ENCODE measurements around the gene SEMA4D.

Gene SEMA4D

DNA sequence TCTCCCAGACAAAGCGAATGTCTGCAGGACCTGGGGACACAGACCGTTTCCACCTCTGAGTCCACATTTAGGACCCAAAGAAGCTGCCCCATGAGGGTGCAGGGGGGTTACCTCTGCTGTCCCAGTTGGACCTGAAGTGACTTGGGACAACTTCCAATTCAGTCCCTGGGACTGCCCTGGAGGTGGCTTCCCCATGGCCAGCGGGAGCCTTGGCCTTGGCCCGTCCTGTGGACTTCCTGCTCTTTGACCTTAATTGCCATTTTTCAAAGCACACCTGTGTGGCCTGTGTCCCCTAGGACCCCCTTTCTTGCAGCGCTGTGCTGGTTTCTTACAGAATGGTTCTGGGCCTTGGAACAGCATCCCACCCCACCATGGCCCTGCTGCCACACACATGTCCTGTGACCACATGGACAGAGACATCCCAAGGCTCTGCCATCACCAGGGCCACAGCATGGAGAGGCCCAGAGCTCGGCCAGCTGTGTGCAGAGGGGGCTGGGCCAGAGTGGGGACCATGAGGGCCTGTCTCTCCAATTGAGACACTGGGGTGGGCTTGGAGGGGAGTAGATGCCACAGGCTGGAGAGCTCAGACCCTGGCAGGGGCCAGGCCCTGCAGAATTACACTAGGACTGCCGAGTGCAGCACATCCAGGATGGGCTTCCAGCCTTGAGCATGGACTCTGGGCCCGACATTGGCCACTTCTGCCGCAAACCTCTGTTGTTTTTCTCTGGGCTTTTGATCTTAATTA lies 133.8 kb downstream of the SEMA4D start:
- Histone ChIP-seq H3K36me3 (ENCODE audit: control insufficient read depth, insufficient read depth, low read length) (peaks cover 22% of the 10 kb centered on the region), H3K4me3 (replicated peaks; ENCODE audit: low read depth, low read length) (no peak overlapping the region)
- TF ChIP-seq, protein P1, sequence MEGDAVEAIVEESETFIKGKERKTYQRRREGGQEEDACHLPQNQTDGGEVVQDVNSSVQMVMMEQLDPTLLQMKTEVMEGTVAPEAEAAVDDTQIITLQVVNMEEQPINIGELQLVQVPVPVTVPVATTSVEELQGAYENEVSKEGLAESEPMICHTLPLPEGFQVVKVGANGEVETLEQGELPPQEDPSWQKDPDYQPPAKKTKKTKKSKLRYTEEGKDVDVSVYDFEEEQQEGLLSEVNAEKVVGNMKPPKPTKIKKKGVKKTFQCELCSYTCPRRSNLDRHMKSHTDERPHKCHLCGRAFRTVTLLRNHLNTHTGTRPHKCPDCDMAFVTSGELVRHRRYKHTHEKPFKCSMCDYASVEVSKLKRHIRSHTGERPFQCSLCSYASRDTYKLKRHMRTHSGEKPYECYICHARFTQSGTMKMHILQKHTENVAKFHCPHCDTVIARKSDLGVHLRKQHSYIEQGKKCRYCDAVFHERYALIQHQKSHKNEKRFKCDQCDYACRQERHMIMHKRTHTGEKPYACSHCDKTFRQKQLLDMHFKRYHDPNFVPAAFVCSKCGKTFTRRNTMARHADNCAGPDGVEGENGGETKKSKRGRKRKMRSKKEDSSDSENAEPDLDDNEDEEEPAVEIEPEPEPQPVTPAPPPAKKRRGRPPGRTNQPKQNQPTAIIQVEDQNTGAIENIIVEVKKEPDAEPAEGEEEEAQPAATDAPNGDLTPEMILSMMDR (IDR thresholded peaks at IDR 0.05; ENCODE audit: insufficient read depth, low read length, poor library complexity, severe bottlenecking): no peak

DNA sequence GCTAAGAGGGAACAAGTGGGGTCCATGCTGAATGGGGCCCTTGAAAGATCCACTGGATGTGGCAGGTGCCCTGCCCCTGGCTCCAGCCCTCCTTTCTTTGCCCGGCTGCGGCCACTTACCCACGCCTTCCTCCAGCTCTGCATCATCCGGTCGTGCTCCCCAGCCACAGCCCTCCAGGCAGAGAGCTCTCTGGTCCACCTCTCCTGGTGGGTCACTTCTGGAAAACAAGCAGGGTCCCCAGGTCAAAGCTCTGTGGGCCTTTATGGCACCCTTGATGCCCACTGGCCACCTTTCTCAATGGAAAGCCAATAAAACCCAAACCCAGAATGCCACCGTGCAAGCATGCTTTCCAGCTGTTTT lies 134.6 kb downstream of the SEMA4D start:
- Histone ChIP-seq H3K4me3 (replicated peaks; ENCODE audit: low read depth, low read length) (no peak overlapping the region), H3K36me3 (ENCODE audit: control insufficient read depth, insufficient read depth, low read length) (peaks cover 26% of the 10 kb centered on the region), H3K27me3 (replicated peaks; ENCODE audit: control insufficient read depth, insufficient read depth, low read length) (no peaks in the 10 kb centered on the region)
- DNase-seq (ENCODE audit: extremely low read depth, insufficient read length): no peak
- TF ChIP-seq, protein P1 (IDR thresholded peaks at IDR 0.05; ENCODE audit: insufficient read depth, low read length, poor library complexity, severe bottlenecking): no peak

More for the DNA sequence above, 133.8 kb downstream of the SEMA4D start:
- H3K27me3 ChIP-seq (replicated peaks; ENCODE audit: control insufficient read depth, insufficient read depth, low read length): no peaks in the 10 kb centered on the region
- DNase-seq (ENCODE audit: extremely low read depth, insufficient read length): no peak

DNA sequence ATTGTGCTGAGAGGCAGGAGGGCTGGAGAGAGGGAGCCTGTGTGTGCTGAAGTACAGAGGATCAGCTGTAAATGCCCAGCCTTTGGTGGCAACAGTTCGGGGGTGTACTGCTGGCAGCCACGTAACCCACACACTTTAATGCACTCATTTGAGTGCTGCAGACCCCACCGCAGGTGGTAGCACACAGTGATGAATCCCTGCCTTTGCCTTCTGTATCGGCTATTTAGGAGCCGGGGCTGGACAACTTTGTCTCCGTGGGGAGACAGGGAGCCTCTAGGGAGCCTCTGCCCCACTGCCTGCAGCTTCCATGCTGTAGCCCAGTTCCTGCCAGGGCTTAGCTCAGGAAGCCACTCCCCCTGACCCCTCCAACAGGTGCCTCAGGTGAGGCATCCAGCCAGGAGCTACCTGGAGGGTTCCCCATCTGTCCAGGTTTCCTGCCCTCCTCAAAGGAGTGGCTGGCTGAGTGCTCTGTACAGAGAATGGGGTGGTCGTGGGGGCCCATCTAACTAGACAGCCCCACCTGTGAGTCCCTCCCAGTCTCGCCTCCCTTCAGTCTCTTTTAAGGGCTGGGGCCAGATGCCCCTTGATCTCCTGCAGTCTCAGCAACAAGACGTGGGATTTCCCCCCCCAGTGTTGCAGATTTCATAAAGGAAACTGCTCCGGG lies 135.1 kb downstream of the SEMA4D start:
- DNase-seq (ENCODE audit: extremely low read depth, insufficient read length): no peak
- peaks cover 31% of the 10 kb centered on the region for H3K36me3 ChIP-seq (ENCODE audit: control insufficient read depth, insufficient read depth, low read length)

DNA sequence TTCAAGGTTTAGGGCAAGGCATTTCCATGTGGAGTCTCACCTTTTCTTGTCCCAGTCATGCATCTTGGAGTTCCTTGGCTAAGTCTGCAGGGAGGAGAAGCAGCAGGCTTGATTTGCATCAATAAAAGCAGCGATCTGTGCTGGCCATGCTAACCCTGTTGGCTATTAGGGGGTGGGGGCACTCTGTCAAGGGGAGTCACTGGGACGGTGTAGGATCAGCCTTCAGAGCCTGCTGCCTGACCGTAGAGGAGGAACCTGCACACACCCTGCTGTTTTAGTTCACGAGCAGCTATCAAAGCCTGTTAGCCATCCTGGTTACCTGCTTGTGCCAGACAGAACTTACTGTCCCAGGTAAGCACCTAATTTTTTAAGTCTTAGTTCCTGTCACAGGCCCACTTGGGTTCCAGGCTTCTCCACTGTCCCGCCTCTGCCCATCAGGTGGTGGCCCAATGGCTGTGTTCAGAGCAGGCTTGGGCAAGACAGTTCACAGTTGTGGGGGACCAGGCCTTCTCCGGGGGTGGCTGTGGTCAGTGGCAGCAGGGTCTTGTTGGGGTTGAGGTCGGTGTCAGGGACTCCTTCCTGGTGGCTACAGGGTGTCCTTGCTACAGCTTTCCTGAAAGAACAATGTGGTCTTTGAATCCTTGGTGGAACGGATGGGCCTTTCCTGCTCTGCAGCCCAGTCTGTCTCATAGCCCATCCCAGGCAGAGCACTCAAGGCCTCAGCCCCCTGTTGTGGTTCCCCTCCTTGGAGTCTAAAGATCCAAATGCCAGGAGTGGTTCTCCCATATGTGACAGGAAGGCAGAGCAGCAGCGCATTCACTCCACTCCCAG lies 135.9 kb downstream of the SEMA4D start:
- DNase-seq (ENCODE audit: extremely low read depth, insufficient read length): no peak
- Histone ChIP-seq H3K4me3 (replicated peaks; ENCODE audit: low read depth, low read length) (no peak overlapping the region), H3K36me3 (ENCODE audit: control insufficient read depth, insufficient read depth, low read length) (peaks cover 35% of the 10 kb centered on the region), H3K27me3 (replicated peaks; ENCODE audit: control insufficient read depth, insufficient read depth, low read length) (no peaks in the 10 kb centered on the region)
- TF ChIP-seq, protein P1 (IDR thresholded peaks at IDR 0.05; ENCODE audit: insufficient read depth, low read length, poor library complexity, severe bottlenecking): no peak

More for the DNA sequence above, 135.1 kb downstream of the SEMA4D start:
- Histone ChIP-seq H3K27me3 (replicated peaks; ENCODE audit: control insufficient read depth, insufficient read depth, low read length) (no peaks in the 10 kb centered on the region), H3K4me3 (replicated peaks; ENCODE audit: low read depth, low read length) (no peak overlapping the region)
- TF ChIP-seq, protein P1 (IDR thresholded peaks at IDR 0.05; ENCODE audit: insufficient read depth, low read length, poor library complexity, severe bottlenecking): no peak

DNA sequence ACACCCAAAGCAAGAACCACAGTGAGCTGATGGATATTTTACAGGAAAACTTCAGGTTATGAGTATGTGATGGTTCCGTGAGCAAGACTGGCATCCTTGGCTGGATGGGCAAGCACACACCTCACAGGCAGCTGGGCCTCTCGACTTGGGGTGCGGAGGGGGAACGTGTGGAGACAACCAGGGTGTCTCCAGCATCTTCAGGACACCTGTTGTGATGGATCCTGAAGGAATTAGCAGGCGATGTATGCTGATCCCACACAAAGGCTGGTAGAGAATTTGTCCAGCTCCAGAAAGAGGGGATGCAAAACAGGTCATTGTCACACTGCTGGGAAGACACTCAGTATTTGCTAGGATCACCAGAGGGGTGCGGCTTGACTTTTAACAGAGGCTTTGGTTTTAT lies 136.9 kb downstream of the SEMA4D start:
- TF ChIP-seq, protein P1 (IDR thresholded peaks at IDR 0.05; ENCODE audit: insufficient read depth, low read length, poor library complexity, severe bottlenecking): no peak

More for the DNA sequence above, 136.9 kb downstream of the SEMA4D start:
- no peak overlapping the region for H3K4me3 ChIP-seq (replicated peaks; ENCODE audit: low read depth, low read length)
- no peak for DNase-seq (ENCODE audit: extremely low read depth, insufficient read length)
- H3K36me3 ChIP-seq (ENCODE audit: control insufficient read depth, insufficient read depth, low read length): peaks cover 35% of the 10 kb centered on the region
- H3K27me3 ChIP-seq (replicated peaks; ENCODE audit: control insufficient read depth, insufficient read depth, low read length): no peaks in the 10 kb centered on the region

Measured in GM06990 (cell line).